IMR-90 (cell line): ENCODE measurements around the gene FOXF1.

ENCODE experiments used
- CTCF ChIP-seq: conservative IDR thresholded peaks from 2 replicates; pipeline ENCODE4 v1.5.1; 2012; ENCODE audit warnings: mild to moderate bottlenecking, low read depth, low read length, improper control_type of control experiment
- MAFK ChIP-seq: IDR thresholded peaks from 2 replicates; pipeline ENCODE4 v1.6.1; 2012; ENCODE audit warnings: low read depth, low read length, improper control_type of control experiment
- MXI1 ChIP-seq: IDR thresholded peaks from 2 replicates; pipeline ENCODE4 v1.6.1; 2012; ENCODE audit warnings: low read depth, mild to moderate bottlenecking, low read length, moderate library complexity, borderline replicate concordance
- POLR2A ChIP-seq: IDR thresholded peaks from 2 replicates; pipeline ENCODE4 v1.6.1; 2012; ENCODE audit warnings: mild to moderate bottlenecking, low read depth, low read length
- RAD21 ChIP-seq: IDR thresholded peaks from 2 replicates; pipeline ENCODE4 v1.6.1; 2012; ENCODE audit warnings: low read length, improper control_type of control experiment
- RFX5 ChIP-seq: IDR thresholded peaks from 2 replicates; pipeline ENCODE4 v1.8.0; 2012; ENCODE audit warnings: low read depth, mild to moderate bottlenecking, low read length, moderate library complexity
- SMC3 ChIP-seq: fragments of 150-350 bp; IDR thresholded peaks from 2 replicates; pipeline ENCODE4 v1.6.1; 2016; ENCODE audit warnings: low read depth, mild to moderate bottlenecking, antibody characterized with exemption, low read length, moderate library complexity

- TF ChIP-seq CTCF: peak; percentile 100
- TF ChIP-seq MAFK: no peak; the same call in 1 of the 2 replicates
- TF ChIP-seq MXI1: no peak
- TF ChIP-seq SMC3: peak; percentile 100
- TF ChIP-seq RAD21: peak; percentile 100
- peak; percentile 67 for TF ChIP-seq POLR2A
- no peak for TF ChIP-seq RFX5
These were observed 53.4 kb downstream of the FOXF1 start for GRCh38 chr16:86563469-86564345.
